Measurements from ENCODE around the gene KLHL18. TPM values are rescaled to one million over a fixed set of nuclear protein-coding genes. Genes with fewer than 3 reads are reported as not detected.
"Not testable (repeated sequence)": the region's sequence is repeated elsewhere in the genome, so short reads cannot be mapped to it uniquely, and the experiment has no call there.

The KLHL18 gene
- total RNA-seq, 1 donor, result 22.9 TPM

DNA sequence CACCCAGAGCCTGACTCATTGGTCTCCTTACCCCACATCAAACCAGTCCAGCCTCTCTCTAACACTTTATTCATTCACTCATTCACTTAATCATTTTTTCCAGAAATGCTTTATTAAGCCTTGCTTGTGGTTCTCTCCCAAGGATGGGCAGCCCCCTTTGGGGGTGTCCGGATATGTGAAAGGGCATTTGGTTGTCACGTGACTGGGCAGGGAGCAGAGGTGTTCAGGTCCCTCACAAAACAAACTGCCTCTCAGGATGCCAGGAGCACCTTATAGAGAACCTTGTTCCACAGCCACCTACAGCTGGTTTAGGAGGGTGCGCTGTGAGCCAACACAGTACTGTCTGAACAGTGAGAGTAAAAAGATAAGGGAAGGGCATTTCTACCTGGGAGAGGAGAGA, 72.3 kb downstream of the KLHL18 start:
- H3K4me3 ChIP-seq (ENCODE audit: low read depth, low read length), result no peak overlapping the region
- DNase-seq (ENCODE audit: low read depth), result no peak
- TF ChIP-seq, protein P1, sequence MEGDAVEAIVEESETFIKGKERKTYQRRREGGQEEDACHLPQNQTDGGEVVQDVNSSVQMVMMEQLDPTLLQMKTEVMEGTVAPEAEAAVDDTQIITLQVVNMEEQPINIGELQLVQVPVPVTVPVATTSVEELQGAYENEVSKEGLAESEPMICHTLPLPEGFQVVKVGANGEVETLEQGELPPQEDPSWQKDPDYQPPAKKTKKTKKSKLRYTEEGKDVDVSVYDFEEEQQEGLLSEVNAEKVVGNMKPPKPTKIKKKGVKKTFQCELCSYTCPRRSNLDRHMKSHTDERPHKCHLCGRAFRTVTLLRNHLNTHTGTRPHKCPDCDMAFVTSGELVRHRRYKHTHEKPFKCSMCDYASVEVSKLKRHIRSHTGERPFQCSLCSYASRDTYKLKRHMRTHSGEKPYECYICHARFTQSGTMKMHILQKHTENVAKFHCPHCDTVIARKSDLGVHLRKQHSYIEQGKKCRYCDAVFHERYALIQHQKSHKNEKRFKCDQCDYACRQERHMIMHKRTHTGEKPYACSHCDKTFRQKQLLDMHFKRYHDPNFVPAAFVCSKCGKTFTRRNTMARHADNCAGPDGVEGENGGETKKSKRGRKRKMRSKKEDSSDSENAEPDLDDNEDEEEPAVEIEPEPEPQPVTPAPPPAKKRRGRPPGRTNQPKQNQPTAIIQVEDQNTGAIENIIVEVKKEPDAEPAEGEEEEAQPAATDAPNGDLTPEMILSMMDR (IDR thresholded peaks at IDR 0.05; ENCODE audit: insufficient read depth, low read depth, low read length), result no peak

DNA sequence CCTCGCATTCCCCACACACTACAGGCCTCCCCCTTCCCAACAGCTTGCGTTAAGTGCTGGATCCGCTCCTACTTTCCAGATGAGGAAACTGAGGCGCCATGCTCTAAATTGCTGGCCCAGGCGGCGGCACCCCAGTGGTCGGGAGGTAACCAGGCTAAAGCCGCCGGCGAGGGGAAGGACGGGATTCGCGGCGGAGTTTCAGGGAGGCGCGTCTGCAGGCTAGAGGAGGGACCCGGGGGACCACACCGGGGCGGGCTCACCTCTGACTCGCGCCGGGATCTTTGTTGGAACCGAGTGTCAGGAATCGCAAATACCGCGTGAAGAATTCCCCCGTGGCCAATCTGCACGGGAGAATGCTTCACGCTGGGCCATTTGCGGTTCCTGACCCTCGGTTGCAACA, 73.5 kb downstream of the KLHL18 start:
- H3K4me3 ChIP-seq (ENCODE audit: low read depth, low read length), result no peak overlapping the region
- TF ChIP-seq, protein P1 (IDR thresholded peaks at IDR 0.05; ENCODE audit: insufficient read depth, low read depth, low read length), result no peak
- no peak for DNase-seq (ENCODE audit: low read depth)

DNA sequence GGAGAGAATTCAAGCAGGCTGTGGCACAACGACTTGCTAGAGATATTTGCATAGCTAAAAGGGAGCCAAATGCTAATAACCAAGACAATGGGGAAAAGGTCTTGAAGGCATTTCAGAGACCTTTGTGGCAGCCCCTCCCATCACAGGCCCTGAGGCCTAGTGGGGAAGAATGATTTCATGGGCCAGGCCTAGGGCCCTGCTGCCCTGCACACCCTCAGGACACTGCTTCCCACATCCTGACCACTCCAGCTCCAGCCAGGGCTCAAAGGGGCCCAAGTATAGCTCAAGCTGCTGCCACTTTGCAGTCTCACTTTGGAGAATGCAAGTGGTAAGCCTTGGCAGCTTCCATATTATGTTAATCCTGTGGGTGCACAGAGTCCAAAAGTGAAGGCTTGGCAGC, 76.6 kb downstream of the KLHL18 start:
- no peak for DNase-seq (ENCODE audit: low read depth)
- TF ChIP-seq, protein P1 (IDR thresholded peaks at IDR 0.05; ENCODE audit: insufficient read depth, low read depth, low read length), result no peak
- no peak overlapping the region for H3K4me3 ChIP-seq (ENCODE audit: low read depth, low read length)

DNA sequence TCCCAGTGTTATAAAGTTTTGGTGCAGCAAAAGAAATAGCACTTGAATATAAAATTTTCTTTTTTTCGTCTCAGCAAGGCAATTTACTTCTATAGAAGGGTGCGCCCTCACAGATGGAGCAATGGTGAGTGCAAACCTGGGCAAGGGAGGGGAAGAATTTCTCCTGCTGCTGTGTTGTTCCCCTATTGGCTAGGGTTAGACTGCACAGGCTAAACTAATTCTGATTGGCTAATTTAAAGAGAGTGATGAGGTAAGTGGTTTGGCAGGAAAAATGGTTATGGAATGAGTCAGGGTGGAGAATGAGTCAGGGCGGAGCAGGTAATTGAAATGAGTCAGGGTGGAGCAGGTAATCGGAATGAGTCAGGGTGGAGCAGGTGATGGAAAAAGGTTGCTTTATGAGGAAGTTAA, 77.4 kb downstream of the KLHL18 start:
- DNase-seq (ENCODE audit: low read depth); H3K4me3 ChIP-seq (ENCODE audit: low read depth, low read length): not testable (repeated sequence)

DNA sequence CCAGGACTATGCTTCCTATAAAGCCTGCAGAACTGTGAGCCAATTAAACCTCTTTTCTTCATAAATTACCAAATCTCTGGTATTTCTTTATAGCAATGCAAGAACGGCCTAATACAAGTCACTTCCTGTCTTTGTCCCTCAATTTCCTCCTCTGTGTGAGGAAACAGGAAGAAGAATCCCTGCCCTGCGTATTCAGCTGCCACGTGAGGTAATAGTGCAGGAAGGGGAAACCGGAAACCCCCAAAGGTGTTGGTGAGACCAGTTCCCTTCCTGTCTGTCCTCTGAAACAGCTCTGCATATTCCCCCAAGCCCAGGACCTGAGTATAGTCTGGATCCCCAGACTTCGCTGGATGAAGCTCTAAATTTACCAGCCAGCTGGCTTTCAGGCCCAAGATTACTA, 80.0 kb downstream of the KLHL18 start:
- DNase-seq (ENCODE audit: low read depth), result no peak
- H3K4me3 ChIP-seq (ENCODE audit: low read depth, low read length), result no peak overlapping the region
- TF ChIP-seq, protein P1 (IDR thresholded peaks at IDR 0.05; ENCODE audit: insufficient read depth, low read depth, low read length), result no peak

DNA sequence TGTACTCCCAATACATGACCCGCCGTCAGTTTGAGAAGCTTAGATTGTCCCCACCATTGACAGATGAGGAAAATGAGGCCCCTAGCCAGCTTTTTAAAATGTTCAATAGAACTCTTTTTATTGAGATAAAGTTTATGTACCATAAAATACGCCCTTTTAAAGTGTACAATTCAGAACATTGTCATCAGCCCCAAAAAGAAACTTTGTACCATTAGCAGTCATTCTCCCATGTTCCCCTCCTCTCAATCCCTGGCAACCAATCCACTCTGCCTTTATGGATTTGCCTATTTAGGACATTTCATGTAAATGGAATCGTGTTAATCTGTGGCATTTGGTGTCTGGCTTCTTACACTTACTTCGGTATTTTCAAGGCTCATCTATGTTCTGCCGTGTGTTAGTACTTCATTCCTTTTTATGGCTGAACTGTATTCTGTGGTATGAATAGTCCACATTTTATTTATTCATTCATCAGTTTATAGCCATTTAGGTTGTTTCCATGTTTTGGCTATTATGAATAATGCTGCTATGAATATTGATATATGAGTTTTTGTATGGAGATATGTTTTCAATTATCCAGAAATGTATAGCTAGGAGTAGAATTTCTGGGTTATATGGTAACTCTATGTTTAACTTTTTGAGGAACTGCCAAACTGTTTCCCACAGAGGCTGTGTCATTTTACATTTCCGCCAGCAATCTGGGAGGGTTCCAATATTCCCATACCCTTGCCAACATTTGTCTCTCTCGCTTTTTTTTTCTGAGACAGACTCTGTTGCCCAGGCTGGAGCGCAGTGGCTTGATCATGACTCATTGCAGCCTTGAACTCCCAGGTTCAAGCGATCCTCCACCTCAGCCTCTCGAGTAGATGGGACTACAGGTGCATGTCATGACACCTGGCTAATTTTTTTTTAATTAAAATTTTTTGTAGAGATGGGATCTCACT, 82.7 kb downstream of the KLHL18 start:
- TF ChIP-seq, protein P1 (IDR thresholded peaks at IDR 0.05; ENCODE audit: insufficient read depth, low read depth, low read length), result no peak

DNA sequence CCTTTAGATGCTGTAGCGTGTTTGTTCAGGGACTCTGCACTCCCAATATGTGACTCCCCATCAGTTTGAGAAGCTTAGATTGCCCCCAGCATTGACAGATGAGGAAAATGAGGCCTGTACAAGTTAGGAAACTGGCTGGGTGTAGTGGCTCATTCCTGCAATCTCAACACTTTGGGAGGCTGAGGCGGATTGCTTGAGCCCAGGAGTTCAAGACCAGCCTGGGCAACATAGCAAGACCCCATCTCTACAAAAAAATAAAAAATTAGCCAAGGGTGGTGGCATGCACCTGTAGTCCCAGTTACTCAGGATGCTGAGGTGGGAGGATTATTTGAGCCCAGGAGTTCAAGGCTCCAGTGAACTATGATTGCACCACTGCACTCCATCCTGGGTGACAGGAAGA, 84.1 kb downstream of the KLHL18 start:
- H3K4me3 ChIP-seq (ENCODE audit: low read depth, low read length), result no peak overlapping the region
- TF ChIP-seq, protein P1 (IDR thresholded peaks at IDR 0.05; ENCODE audit: insufficient read depth, low read depth, low read length), result no peak
- DNase-seq (ENCODE audit: low read depth), result no peak

More for the DNA sequence above, 82.7 kb downstream of the KLHL18 start:
- no peak overlapping the region for H3K4me3 ChIP-seq (ENCODE audit: low read depth, low read length)
- no peak for DNase-seq (ENCODE audit: low read depth)

Data from fibroblast of villous mesenchyme (primary cell).